Activated T-cell treated with anti-CD3 and anti-CD28 coated beads for 4 hours (primary cell): ENCODE measurements around the gene ZFYVE9.
"Not testable (repeated sequence)": the region's sequence is repeated elsewhere in the genome, so short reads cannot be mapped to it uniquely, and the experiment has no call there.

Experiments
- DNase-seq: peaks from one replicate; pipeline ENCODE4 v3.0.0-alpha.2; 2020

ZFYVE9 gene

GRCh38 chr1:52345252-52345651, 203.4 kb downstream of the ZFYVE9 start:
- DNase-seq, result no peak

GRCh38 chr1:52346653-52347052, 204.8 kb downstream of the ZFYVE9 start:
- DNase-seq, result no peak

GRCh38 chr1:52348704-52349300, 206.9 kb downstream of the ZFYVE9 start:
- no peak for DNase-seq

- DNase-seq, result no peak
Observed at GRCh38 chr1:52352690-52353089, 210.8 kb downstream of the ZFYVE9 start.

GRCh38 chr1:52355436-52355835, 213.5 kb downstream of the ZFYVE9 start:
- no peak for DNase-seq

- DNase-seq, result no peak
Observed at GRCh38 chr1:52355847-52356505, 214.1 kb downstream of the ZFYVE9 start.

GRCh38 chr1:52356818-52357355, 215.0 kb downstream of the ZFYVE9 start:
- no peak for DNase-seq

- no peak for DNase-seq
Observed at GRCh38 chr1:52357397-52357796, 215.5 kb downstream of the ZFYVE9 start.

GRCh38 chr1:52358851-52359497, 217.1 kb downstream of the ZFYVE9 start:
- DNase-seq, result no peak

- no peak for DNase-seq
Observed at GRCh38 chr1:52359676-52360594, 218.0 kb downstream of the ZFYVE9 start.

GRCh38 chr1:52360595-52360968, 218.7 kb downstream of the ZFYVE9 start:
- DNase-seq, result no peak

- DNase-seq, result no peak
Observed at GRCh38 chr1:52364235-52364839, 222.4 kb downstream of the ZFYVE9 start.

- DNase-seq, result no peak
Observed at GRCh38 chr1:52365071-52365745, 223.3 kb downstream of the ZFYVE9 start.

GRCh38 chr1:52365746-52366516, 224.0 kb downstream of the ZFYVE9 start, which contains the start of gene CC2D1B:
Gene CC2D1B (minus strand): TSS chr1:52366205. CDS start chr1:52364620, 1,585 bp downstream.
- DNase-seq, result peak; percentile 97

GRCh38 chr1:52366517-52366827, 224.6 kb downstream of the ZFYVE9 start:
- no peak for DNase-seq

- DNase-seq, result no peak
Observed at GRCh38 chr1:52367272-52367671, 225.4 kb downstream of the ZFYVE9 start.

- DNase-seq, result peak; percentile 35
Observed at GRCh38 chr1:52368383-52369172, 226.7 kb downstream of the ZFYVE9 start.

GRCh38 chr1:52369851-52370250, 228.0 kb downstream of the ZFYVE9 start:
- not testable (repeated sequence) for DNase-seq

GRCh38 chr1:52385376-52385775, 243.5 kb downstream of the ZFYVE9 start:
- no peak for DNase-seq

- DNase-seq, result no peak
Observed at GRCh38 chr1:52386458-52386857, 244.6 kb downstream of the ZFYVE9 start.
